Measurements from ENCODE around the gene ZFHX2.
"Not testable (repeated sequence)": the region's sequence is repeated elsewhere in the genome, so short reads cannot be mapped to it uniquely, and the experiment has no call there.

The ZFHX2 gene

GRCh38 chr14:23538785-23539184, 12.8 kb downstream of the ZFHX2 start:
- no peak for DNase-seq

- no peak for DNase-seq
Observed at GRCh38 chr14:23538050-23538718, 13.4 kb downstream of the ZFHX2 start.

GRCh38 chr14:23537351-23538049, 14.1 kb downstream of the ZFHX2 start:
- DNase-seq, result no peak

GRCh38 chr14:23536906-23537305, 14.7 kb downstream of the ZFHX2 start:
- DNase-seq, result not testable (repeated sequence)

- no peak for DNase-seq
Observed at GRCh38 chr14:23536494-23536893, 15.1 kb downstream of the ZFHX2 start.

- no peak for DNase-seq
Observed at GRCh38 chr14:23535943-23536342, 15.6 kb downstream of the ZFHX2 start.

GRCh38 chr14:23533652-23534435, 17.7 kb downstream of the ZFHX2 start:
- DNase-seq, result no peak

GRCh38 chr14:23532658-23533057, 18.9 kb downstream of the ZFHX2 start:
- no peak for DNase-seq

GRCh38 chr14:23531391-23531790, 20.2 kb downstream of the ZFHX2 start:
- no peak for DNase-seq

GRCh38 chr14:23530375-23531055, 21.1 kb downstream of the ZFHX2 start:
- no peak for DNase-seq

- DNase-seq, result no peak
Observed at GRCh38 chr14:23529016-23529415, 22.5 kb downstream of the ZFHX2 start.

- DNase-seq, result no peak
Observed at GRCh38 chr14:23528555-23528954, 23.0 kb downstream of the ZFHX2 start.

GRCh38 chr14:23525611-23526010, 26.0 kb downstream of the ZFHX2 start:
- DNase-seq, result no peak

GRCh38 chr14:23524954-23525353, 26.6 kb downstream of the ZFHX2 start:
- no peak for DNase-seq

- no peak for DNase-seq
Observed at GRCh38 chr14:23523229-23524016, 28.1 kb downstream of the ZFHX2 start.

- no peak for DNase-seq
Observed at GRCh38 chr14:23522643-23523198, 28.8 kb downstream of the ZFHX2 start.

- DNase-seq, result no peak
Observed at GRCh38 chr14:23521785-23522640, 29.6 kb downstream of the ZFHX2 start.

- no peak for DNase-seq
Observed at GRCh38 chr14:23520899-23521533, 30.5 kb downstream of the ZFHX2 start.

GRCh38 chr14:23518709-23519108, 32.9 kb downstream of the ZFHX2 start:
- DNase-seq, result no peak

- DNase-seq, result no peak
Observed at GRCh38 chr14:23517650-23518326, 33.8 kb downstream of the ZFHX2 start.
